ENCODE measurements around the gene TMEM187. TPM values are rescaled to one million over a fixed set of nuclear protein-coding genes. Genes with fewer than 3 reads are reported as not detected.

Gene TMEM187
- total and polyA plus RNA-seq, 10 of the 15 experiments (the other 5 are each of a cell fraction or from before 2014, with no cell fraction given) = 0.45 to 8.5 (median 4.1) TPM

DNA sequence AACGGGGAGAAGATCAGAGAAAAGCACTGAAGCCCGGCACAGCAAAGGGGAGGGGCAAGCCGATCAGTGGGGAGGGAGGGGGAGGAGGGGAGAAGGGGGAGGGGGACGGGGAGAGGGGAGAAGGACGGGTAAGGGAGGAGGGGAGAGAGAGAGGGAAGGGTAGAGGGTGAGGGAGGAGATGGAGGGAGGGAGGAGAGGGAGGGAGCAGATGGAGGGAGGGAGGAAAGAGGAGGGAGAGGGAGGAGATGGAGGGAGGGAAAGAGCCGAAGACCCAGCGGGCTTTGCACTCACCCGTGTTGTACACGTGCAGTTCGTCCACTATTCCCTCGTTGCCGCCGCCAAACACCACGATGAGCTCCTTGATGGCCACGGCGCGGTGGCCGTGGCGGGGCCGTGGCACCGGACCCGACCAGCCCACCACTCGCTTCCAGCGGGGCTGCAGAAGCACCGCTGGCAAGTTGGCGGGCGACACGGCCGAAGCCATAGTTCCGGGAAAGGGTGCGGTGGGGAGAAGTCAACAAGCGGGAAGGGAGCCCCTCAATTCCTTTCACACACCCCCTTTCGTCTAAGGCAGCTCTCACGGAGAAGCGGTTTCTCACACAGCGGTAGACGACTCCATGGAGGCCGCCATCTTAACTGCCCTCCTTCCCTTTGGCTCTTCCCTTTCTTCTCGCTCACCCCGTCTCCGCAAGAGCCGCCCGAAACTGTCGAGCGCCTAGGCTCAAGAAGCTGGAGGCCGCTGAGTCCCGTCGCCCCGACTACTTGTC is 2.0 kb upstream of the TMEM187 start (continued):
- TF ChIP-seq MYB (IDR thresholded peaks at IDR 0.05; ENCODE audit: borderline replicate concordance, low read depth, low read length) = no peak
- TF ChIP-seq POLR2AphosphoS5 (IDR thresholded peaks at IDR 0.05; ENCODE audit: low read length) = peak; percentile 37; the same call in 1 of the 2 replicates
- no peak for TF ChIP-seq ZBED1 (IDR thresholded peaks at IDR 0.05; ENCODE audit: borderline replicate concordance)
- TF ChIP-seq HDAC6 (IDR thresholded peaks at IDR 0.05; ENCODE audit: unreplicated experiment) = no peak
- TF ChIP-seq SMAD5 (IDR thresholded peaks at IDR 0.05; ENCODE audit: low read depth) = no peak
- peak; percentile 92 for TF ChIP-seq NR2C1 (IDR thresholded peaks at IDR 0.05)
- TF ChIP-seq HCFC1 (IDR thresholded peaks at IDR 0.05; ENCODE audit: low read length) = no peak; the same call in 1 of the 2 replicates
- TF ChIP-seq IRF4 (IDR thresholded peaks at IDR 0.05; ENCODE audit: low read depth, low read length) = no peak
- no peak for TF ChIP-seq NR2C2 (IDR thresholded peaks at IDR 0.05; ENCODE audit: borderline replicate concordance, control insufficient read depth, insufficient read length, low read depth)
- 0 out of 2 replicates have a peak, but pooled peaks have one; percentile 15 for TF ChIP-seq SMARCA5 (IDR thresholded peaks at IDR 0.05)
- no peak for TF ChIP-seq BACH1 (IDR thresholded peaks at IDR 0.05; ENCODE audit: borderline replicate concordance)
- no peak for TF ChIP-seq TCF3 (IDR thresholded peaks at IDR 0.05; ENCODE audit: borderline replicate concordance, insufficient read depth, low read depth, low read length)
- TF ChIP-seq YY1 (IDR thresholded peaks at IDR 0.05; ENCODE audit: low read depth, low read length) = peak; percentile 95
- no peak for TF ChIP-seq DPF2 (IDR thresholded peaks at IDR 0.05)
- no peak for TF ChIP-seq RBBP5 (conservative IDR thresholded peaks at IDR 0.05)
- no peak for TF ChIP-seq IKZF1 (conservative IDR thresholded peaks at IDR 0.05)
- TF ChIP-seq, protein P1, sequence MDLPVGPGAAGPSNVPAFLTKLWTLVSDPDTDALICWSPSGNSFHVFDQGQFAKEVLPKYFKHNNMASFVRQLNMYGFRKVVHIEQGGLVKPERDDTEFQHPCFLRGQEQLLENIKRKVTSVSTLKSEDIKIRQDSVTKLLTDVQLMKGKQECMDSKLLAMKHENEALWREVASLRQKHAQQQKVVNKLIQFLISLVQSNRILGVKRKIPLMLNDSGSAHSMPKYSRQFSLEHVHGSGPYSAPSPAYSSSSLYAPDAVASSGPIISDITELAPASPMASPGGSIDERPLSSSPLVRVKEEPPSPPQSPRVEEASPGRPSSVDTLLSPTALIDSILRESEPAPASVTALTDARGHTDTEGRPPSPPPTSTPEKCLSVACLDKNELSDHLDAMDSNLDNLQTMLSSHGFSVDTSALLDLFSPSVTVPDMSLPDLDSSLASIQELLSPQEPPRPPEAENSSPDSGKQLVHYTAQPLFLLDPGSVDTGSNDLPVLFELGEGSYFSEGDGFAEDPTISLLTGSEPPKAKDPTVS (IDR thresholded peaks at IDR 0.05; ENCODE audit: low read depth, low read length) = no peak
- TF ChIP-seq EGR1 (IDR thresholded peaks at IDR 0.05; ENCODE audit: borderline replicate concordance in 1 of 2, low read depth in 2 of 2, low read length in 2 of 2) = no peak
- no peak for TF ChIP-seq CHD4 (IDR thresholded peaks at IDR 0.05)
- TF ChIP-seq JUND (IDR thresholded peaks at IDR 0.05; ENCODE audit: low read depth, low read length) = no peak
- TF ChIP-seq HDGF (IDR thresholded peaks at IDR 0.05) = no peak
- no peak for TF ChIP-seq TCF7 (IDR thresholded peaks at IDR 0.05; ENCODE audit: borderline replicate concordance)
- no peak for TF ChIP-seq ETV6 (conservative IDR thresholded peaks at IDR 0.05 in 1 of 2, IDR thresholded peaks at IDR 0.05 in 1 of 2; ENCODE audit: borderline replicate concordance in 1 of 2, low read depth in 1 of 2)
- TF ChIP-seq IKZF2 (IDR thresholded peaks at IDR 0.05) = no peak; a peak in 1 of 4 replicates
- no peak for TF ChIP-seq GATAD2B (conservative IDR thresholded peaks at IDR 0.05; ENCODE audit: low read depth)
- TF ChIP-seq EED (IDR thresholded peaks at IDR 0.05; ENCODE audit: low read depth) = no peak
- TF ChIP-seq RAD51 (IDR thresholded peaks at IDR 0.05) = no peak

All from GM12878 (cell line).